GM12891 (cell line): ENCODE measurements around the gene TRDMT1.

Experiments
- PAX5 ChIP-seq: IDR thresholded peaks from 2 replicates; pipeline ENCODE4 v1.6.1; 2011; ENCODE audit warnings: low read length, moderate library complexity, mild to moderate bottlenecking; ENCODE audit not compliant: insufficient read depth, severe bottlenecking
- POLR2A ChIP-seq: IDR thresholded peaks from 2 replicates; pipeline ENCODE4 v1.6.1; 2011; ENCODE audit warnings: low read depth, low read length, control low read depth
- POLR2AphosphoS5 ChIP-seq: IDR thresholded peaks from 2 replicates; pipeline ENCODE4 v1.6.1; 2011; ENCODE audit warnings: low read depth, low read length, control low read depth
- POU2F2 ChIP-seq: IDR thresholded peaks from 2 replicates; pipeline ENCODE4 v1.6.1; 2011; ENCODE audit warnings: low read depth, mild to moderate bottlenecking, control low read depth, low read length, moderate library complexity
- SPI1 ChIP-seq: IDR thresholded peaks from 2 replicates; pipeline ENCODE4 v1.6.1; 2011; ENCODE audit warnings: low read depth, low read length, control low read depth
- TAF1 ChIP-seq: IDR thresholded peaks from 2 replicates; pipeline ENCODE4 v1.6.1; 2011; ENCODE audit warnings: low read depth, low read length, control low read depth

DNA sequence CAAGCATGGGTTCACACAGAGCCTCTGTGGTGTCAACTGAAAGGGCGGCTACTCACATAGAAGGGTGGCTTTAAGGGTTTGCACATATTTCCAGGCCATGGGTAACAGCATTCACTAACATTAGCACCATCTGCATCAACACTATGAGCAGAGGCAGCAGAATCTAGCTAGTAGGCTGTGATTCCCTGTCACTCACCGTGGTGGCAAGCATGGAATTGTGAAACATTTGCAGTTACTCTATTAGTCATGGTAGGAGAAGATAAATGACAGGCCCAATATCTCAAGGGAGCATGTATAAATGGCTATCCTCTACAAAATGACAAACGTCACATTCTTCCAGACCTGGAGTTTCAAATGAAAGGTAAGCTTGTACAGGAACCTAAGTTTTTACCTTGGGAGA is 39.7 kb downstream of the TRDMT1 start:
- TF ChIP-seq TAF1 (no peak), POLR2A (no peak), SPI1 (no peak), POLR2AphosphoS5 (no peak), POU2F2 (no peak), PAX5 (no peak)
